ENCODE data around the gene RIPK1. TPM values are rescaled to one million over a fixed set of nuclear protein-coding genes. Genes with fewer than 3 reads are reported as not detected.

The RIPK1 gene
- total and polyA plus RNA-seq, 2 of the 8 experiments (the other 6 are each of a cell fraction or from before 2014, with no cell fraction given): 5.9 to 22.9 TPM

GRCh38 chr6:3032986-3033385 is 35.3 kb upstream of the RIPK1 start:
- Histone ChIP-seq H3K9me3 (ENCODE audit: insufficient read depth in 2 of 2, low read depth in 1 of 2, low read length in 1 of 2) (no peaks in the 10 kb centered on the region; a peak in 1 of 4 replicates), H4K20me1 (replicated peaks in 1 of 2; ENCODE audit: control insufficient read depth in 1 of 2, insufficient read depth in 2 of 2, low read length in 2 of 2) (no peaks in the 10 kb centered on the region), H3K36me3 (ENCODE audit: control insufficient read depth in 2 of 4, insufficient read depth in 4 of 4, low read length in 3 of 4) (no peaks in the 10 kb centered on the region), H3K9ac (replicated peaks in 1 of 4; ENCODE audit: extremely low read depth in 1 of 4, low read depth in 3 of 4, low read length in 3 of 4) (no peak overlapping the region), H2AFZ (ENCODE audit: low read length) (no peak overlapping the region), H3K23ac (ENCODE audit: insufficient read length) (no peak overlapping the region), H3K18ac (ENCODE audit: extremely low read depth, low read length) (no peak overlapping the region), H3K23me2 (ENCODE audit: low read depth, low read length) (no peaks in the 10 kb centered on the region), H2BK5ac (ENCODE audit: low read depth, low read length) (no peak overlapping the region), H4K8ac (ENCODE audit: extremely low read depth, insufficient read depth, low read length) (no peak overlapping the region), H3K14ac (ENCODE audit: insufficient read length) (no peak overlapping the region), H4K91ac (replicated peaks; ENCODE audit: insufficient read length, low read length) (no peak overlapping the region), H2BK15ac (ENCODE audit: low read length) (no peak overlapping the region), H3K4me3 (ENCODE audit: extremely low read depth in 1 of 4, insufficient read depth in 2 of 4, low read depth in 3 of 4, low read length in 4 of 4) (no peak overlapping the region), H3K4ac (replicated peaks; ENCODE audit: insufficient read length, low read depth, low read length) (no peak overlapping the region), H2BK12ac (ENCODE audit: low read depth, low read length) (no peak overlapping the region), H3K56ac (replicated peaks; ENCODE audit: insufficient read length, low read depth, low read length) (no peak overlapping the region), H3K4me1 (replicated peaks in 1 of 4; ENCODE audit: control insufficient read depth in 3 of 4, insufficient read depth in 4 of 4, low read length in 3 of 4) (peaks cover 0 to 4% (median 0%) of the 10 kb centered on the region in 4 experiments; a peak in 2 of 7 replicates), H2BK120ac (replicated peaks; ENCODE audit: low read depth, low read length) (no peak overlapping the region), H3K27ac (ENCODE audit: low read depth, low read length) (no peak overlapping the region), H2BK20ac (ENCODE audit: low read length) (no peak overlapping the region), H3K27me3 (replicated peaks in 1 of 4; ENCODE audit: control insufficient read depth in 3 of 4, extremely low read depth in 1 of 4, insufficient read depth in 3 of 4, low read length in 3 of 4) (no peaks in the 10 kb centered on the region), H3K79me1 (ENCODE audit: low read depth, low read length) (no peaks in the 10 kb centered on the region), H3K4me2 (ENCODE audit: insufficient read depth in 1 of 2, low read depth in 2 of 2, low read length in 2 of 2) (no peak overlapping the region), H4K5ac (ENCODE audit: insufficient read length, low read depth, low read length) (no peak overlapping the region), H2AK5ac (ENCODE audit: low read depth, low read length) (no peak overlapping the region), H3K79me2 (ENCODE audit: control insufficient read depth in 1 of 2, insufficient read depth in 2 of 2, low read length in 2 of 2) (no peaks in the 10 kb centered on the region)
- FAIRE-seq: no peak
- ChIA-PET CTCF (ENCODE audit: partially characterized antibody) (interaction anchor here (1.6 kb wide), 1 partner anchor 20 kb away, joined by 6 read pairs; no protein-coding TSS in a partner anchor), POLR2A (ENCODE audit: partially characterized antibody) (no interaction called here)
- 89% methylated on average over 3 of the region's 3 CpGs; no CpG with 5 or more reads in 1 of the 2 experiments for WGBS, 2 experiments (ENCODE audit: extremely low coverage in 1 of 2, insufficient coverage in 1 of 2, insufficient read length in 1 of 2, insufficient replicate concordance in 2 of 2, low coverage in 1 of 2, low lambda C conversion rate in 2 of 2, missing lambda C conversion rate in 1 of 2)
- DNase-seq (ENCODE audit: low read depth in 1 of 2, low spot score in 2 of 2): no peak
- no peak for TF ChIP-seq SAP30 (IDR thresholded peaks at IDR 0.05; ENCODE audit: insufficient read depth, insufficient replicate concordance, low read length)
- no peak for TF ChIP-seq RXRA (IDR thresholded peaks at IDR 0.05; ENCODE audit: insufficient read depth, low read depth, low read length)
- TF ChIP-seq CBX8 (IDR thresholded peaks at IDR 0.05; ENCODE audit: borderline replicate concordance, low read depth, low read length): no peak
- TF ChIP-seq HDAC2 (IDR thresholded peaks at IDR 0.05; ENCODE audit: borderline replicate concordance in 1 of 2, low read depth in 2 of 2, low read length in 2 of 2): no peak
- TF ChIP-seq KDM4A (IDR thresholded peaks at IDR 0.05; ENCODE audit: low read depth, low read length, severe bottlenecking): no peak
- no peak for TF ChIP-seq HDAC6 (IDR thresholded peaks at IDR 0.05; ENCODE audit: low read depth, low read length)
- TF ChIP-seq POU5F1 (IDR thresholded peaks at IDR 0.05; ENCODE audit: low read depth, low read length): no peak
